ENCODE measurements around the gene YY1AP1. TPM values are rescaled to one million over a fixed set of nuclear protein-coding genes. Genes with fewer than 3 reads are reported as not detected.
A peak's percentile ranks its signal among the peaks of the same experiment; 100 is the strongest.

YY1AP1 gene
- total and polyA plus RNA-seq, 2 experiments from 2014 or later = 27.6 to 43.2 TPM

DNA sequence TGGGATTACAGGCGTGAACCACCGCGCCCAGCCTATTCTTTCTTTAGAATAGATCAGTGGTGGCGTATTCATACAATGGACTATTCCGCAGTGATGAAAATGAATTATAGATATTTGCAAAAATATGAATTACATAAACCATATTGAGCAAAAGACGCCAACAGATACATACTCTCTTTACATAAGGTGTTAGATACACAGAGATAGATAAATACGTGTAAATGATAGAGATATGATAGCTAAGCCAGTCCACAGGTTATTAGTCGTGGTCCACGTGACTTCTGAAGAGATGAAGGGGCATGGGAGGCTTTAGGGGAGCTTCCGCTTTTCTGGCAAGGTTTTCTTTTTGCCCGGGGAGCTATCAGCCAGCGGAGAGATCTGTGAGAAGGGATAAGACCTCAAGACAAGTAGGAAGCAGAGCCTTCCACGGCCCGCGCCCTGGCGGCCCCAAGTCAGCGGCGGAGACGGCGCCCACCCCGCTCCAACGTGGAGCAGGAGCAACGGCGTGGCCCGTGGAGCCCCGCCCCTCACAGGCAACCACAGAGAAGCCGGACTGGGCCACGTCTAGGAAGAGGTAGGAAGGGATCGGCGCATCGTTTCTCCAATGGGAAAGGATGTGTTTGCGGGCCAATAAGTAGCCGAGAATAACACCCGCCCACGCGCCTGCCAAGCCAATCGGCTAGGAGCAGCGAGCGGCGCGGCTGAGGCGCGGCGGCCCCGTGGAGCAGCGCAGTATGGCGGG, 78.9 kb downstream of the YY1AP1 start, which contains the start of gene MSTO1:
TSS of gene MSTO1 (plus strand) at position 704 of the 742 bp plus-strand sequence. CDS start at position 735, 31 bp downstream.
- Histone ChIP-seq H4K20me1 (ENCODE audit: insufficient read depth, poor library complexity, severe bottlenecking) (no peaks in the 10 kb centered on the region), H3K27me3 (no peaks in the 10 kb centered on the region), H3K27ac (peak within 1 kb of the TSS; percentile 90), H3K9me3 (ENCODE audit: low read depth) (no peaks in the 10 kb centered on the region), H3K4me3 (peak within 1 kb of the TSS; percentile 47), H3K4me1 (ENCODE audit: insufficient read depth) (no peaks in the 10 kb centered on the region), H3K4me2 (peak within 1 kb of the TSS; percentile 73), H2AFZ (peak within 1 kb of the TSS; percentile 76), H3K9me2 (replicated peaks; ENCODE audit: insufficient read depth) (no peaks in the 10 kb centered on the region), H3K36me3 (replicated peaks; ENCODE audit: insufficient read depth, low read depth) (no peaks in the 10 kb centered on the region), H3K79me2 (no peaks in the 10 kb centered on the region)
- WGBS (ENCODE audit: low lambda C conversion rate, missing lambda C conversion rate) = 12% methylated on average over 45 of the region's 47 CpGs
- no peak for TF ChIP-seq EZH2 (IDR thresholded peaks at IDR 0.05; ENCODE audit: borderline replicate concordance)
- TF ChIP-seq, protein P1, sequence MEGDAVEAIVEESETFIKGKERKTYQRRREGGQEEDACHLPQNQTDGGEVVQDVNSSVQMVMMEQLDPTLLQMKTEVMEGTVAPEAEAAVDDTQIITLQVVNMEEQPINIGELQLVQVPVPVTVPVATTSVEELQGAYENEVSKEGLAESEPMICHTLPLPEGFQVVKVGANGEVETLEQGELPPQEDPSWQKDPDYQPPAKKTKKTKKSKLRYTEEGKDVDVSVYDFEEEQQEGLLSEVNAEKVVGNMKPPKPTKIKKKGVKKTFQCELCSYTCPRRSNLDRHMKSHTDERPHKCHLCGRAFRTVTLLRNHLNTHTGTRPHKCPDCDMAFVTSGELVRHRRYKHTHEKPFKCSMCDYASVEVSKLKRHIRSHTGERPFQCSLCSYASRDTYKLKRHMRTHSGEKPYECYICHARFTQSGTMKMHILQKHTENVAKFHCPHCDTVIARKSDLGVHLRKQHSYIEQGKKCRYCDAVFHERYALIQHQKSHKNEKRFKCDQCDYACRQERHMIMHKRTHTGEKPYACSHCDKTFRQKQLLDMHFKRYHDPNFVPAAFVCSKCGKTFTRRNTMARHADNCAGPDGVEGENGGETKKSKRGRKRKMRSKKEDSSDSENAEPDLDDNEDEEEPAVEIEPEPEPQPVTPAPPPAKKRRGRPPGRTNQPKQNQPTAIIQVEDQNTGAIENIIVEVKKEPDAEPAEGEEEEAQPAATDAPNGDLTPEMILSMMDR (IDR thresholded peaks at IDR 0.05; ENCODE audit: poor library complexity) = no peak
- TF ChIP-seq EZH2phosphoT487 (IDR thresholded peaks at IDR 0.05; ENCODE audit: low read depth, severe bottlenecking, unreplicated experiment) = no peak
- peak; percentile 98 for DNase-seq (ENCODE audit: low spot score)

Other genes with a start within 250 kb of the YY1AP1 start
- gene ASH1L, start 126.0 kb downstream of the YY1AP1 start, total RNA-seq = 30.6 and 32.0 TPM in 2 replicates
- gene ASH1L, start 126.0 kb downstream of the YY1AP1 start, polyA plus RNA-seq = 14.5 and 22.4 TPM in 2 replicates
- 15.1 and 15.7 TPM in 2 replicates for gene MSTO1, start 78.6 kb downstream of the YY1AP1 start, total RNA-seq
- 43.4 and 54.6 TPM in 2 replicates for gene MSTO1, start 78.6 kb downstream of the YY1AP1 start, polyA plus RNA-seq
- gene DAP3, start 317 bp upstream of the YY1AP1 start, total RNA-seq = 90.6 and 115 TPM in 2 replicates
- gene DAP3, start 317 bp upstream of the YY1AP1 start, polyA plus RNA-seq = 61.5 and 86.9 TPM in 2 replicates
- gene GON4L, start 168.4 kb upstream of the YY1AP1 start, total RNA-seq = 17.2 and 20.8 TPM in 2 replicates
- 33.3 and 40.8 TPM in 2 replicates for gene GON4L, start 168.4 kb upstream of the YY1AP1 start, polyA plus RNA-seq
- 1.3 and 2.0 TPM in 2 replicates for gene SYT11, start 170.8 kb upstream of the YY1AP1 start, total RNA-seq
- gene SYT11, start 170.8 kb upstream of the YY1AP1 start, polyA plus RNA-seq = 0.39 and 0.71 TPM in 2 replicates
- gene RIT1, start 222.6 kb upstream of the YY1AP1 start, total RNA-seq = 23.8 and 33.5 TPM in 2 replicates
- 17.6 and 21.9 TPM in 2 replicates for gene RIT1, start 222.6 kb upstream of the YY1AP1 start, polyA plus RNA-seq
- gene KHDC4, start 245.6 kb upstream of the YY1AP1 start, total RNA-seq = 33.2 and 40.3 TPM in 2 replicates
- gene KHDC4, start 245.6 kb upstream of the YY1AP1 start, polyA plus RNA-seq = 15.7 and 28.0 TPM in 2 replicates